Body of pancreas (tissue), 4 donors: ENCODE data around the gene EPB42. TPM values are rescaled to one million over a fixed set of nuclear protein-coding genes. Genes with fewer than 3 reads are reported as not detected.

ENCODE experiments used
- ATAC-seq: fragments of 150-250 bp; one replicate; pipeline ENCODE4 v1.9.1; 2016
- DNase-seq, 4 donors: peaks; one replicate each; pipeline ENCODE4 v3.0.0-alpha.2; 2019
- H3K27ac ChIP-seq, 4 donors: fragments of 200-600 bp; sonication (generic); 1 replicate in 3 of 4; 2 replicates in 1 of 4; pipeline versions ENCODE4 v1.5.1 to v1.6.1; 2016 to 2019; ENCODE audit warnings: mild to moderate bottlenecking in 1 of 4, mixed read lengths in 1 of 4, moderate library complexity in 1 of 4
- H3K27me3 ChIP-seq, 2 donors: fragments of 200-600 bp; sonication (generic); one replicate each; pipeline ENCODE4 v1.6.0; 2016; ENCODE audit warnings: mild to moderate bottlenecking in 1 of 2
- H3K36me3 ChIP-seq, 2 donors: fragments of 200-600 bp; sonication (generic); replicated peaks in 1 of 2; 2 replicates each; pipeline ENCODE4 v1.5.1; 2016; ENCODE audit warnings: low read depth in 2 of 2; ENCODE audit not compliant: insufficient read depth in 1 of 2
- H3K4me1 ChIP-seq: fragments of 200-600 bp; sonication (generic); one replicate; pipeline ENCODE4 v1.6.0; 2016
- H3K4me3 ChIP-seq, 2 donors: fragments of 200-600 bp; sonication (generic); 1 replicate in 1 of 2; 2 replicates in 1 of 2; pipeline ENCODE4 v1.5.1; 2016 to 2019
- H3K9me3 ChIP-seq, 3 donors: fragments of 200-600 bp; sonication (generic); 1 replicate in 2 of 3; 2 replicates in 1 of 3; pipeline ENCODE4 v1.5.1; 2016
- POLR2A ChIP-seq, 3 donors: fragments of 450-650 bp; IDR thresholded peaks; one replicate each; pipeline ENCODE4 v1.6.1; 2016; ENCODE audit warnings: antibody characterized with exemption in 3 of 3, mild to moderate bottlenecking in 2 of 3
- WGBS, 2 donors: methylation state at CpG; one replicate each; pipeline ENCODE4 v1.1.5; 2017; 5-methylcytosine and 5-hydroxymethylcytosine counted together
- intact Hi-C: fragments of 100-400 bp; cut with DNase I; formaldehyde crosslinking; loops from one replicate; pipeline ENCODE4 v1.15.1; 2023
- total RNA-seq, 2 donors: library from RNA; depleted of rRNA; stranded (reverse); fragments of >200 nt; gene quantifications; one replicate each; pipeline ENCODE4 v1.1.0, GENCODE V29; 2016
- TF ChIP-seq, protein P1 (sequence below), 7 experiments: fragments of 450-650 bp in 4 of 7; fragments of 200-600 bp in 3 of 7; sonication (generic) in 3 of 7; IDR thresholded peaks; one replicate each; pipeline ENCODE4 v1.5.1; 2016 to 2019; ENCODE audit warnings: antibody characterized with exemption in 7 of 7

Gene EPB42
- total RNA-seq, 2 donors from 2014 or later: not detected

GRCh38 chr15:43207024-43207423, 13.8 kb downstream of the EPB42 start:
- intact Hi-C loops: no loop called here
- Histone ChIP-seq H3K27ac (no peak overlapping the region), H3K36me3 (no peaks in the 10 kb centered on the region), H3K4me3 (no peak overlapping the region), H3K4me1 (no peaks in the 10 kb centered on the region), H3K27me3 (peaks cover 0 to 9% of the 10 kb centered on the region in 2 donors), H3K9me3 (no peaks in the 10 kb centered on the region)
- no peak for ATAC-seq
- 75 to 82% methylated on average over 5 to 9 of the region's 9 CpGs for WGBS, 2 donors
- TF ChIP-seq, protein P1, sequence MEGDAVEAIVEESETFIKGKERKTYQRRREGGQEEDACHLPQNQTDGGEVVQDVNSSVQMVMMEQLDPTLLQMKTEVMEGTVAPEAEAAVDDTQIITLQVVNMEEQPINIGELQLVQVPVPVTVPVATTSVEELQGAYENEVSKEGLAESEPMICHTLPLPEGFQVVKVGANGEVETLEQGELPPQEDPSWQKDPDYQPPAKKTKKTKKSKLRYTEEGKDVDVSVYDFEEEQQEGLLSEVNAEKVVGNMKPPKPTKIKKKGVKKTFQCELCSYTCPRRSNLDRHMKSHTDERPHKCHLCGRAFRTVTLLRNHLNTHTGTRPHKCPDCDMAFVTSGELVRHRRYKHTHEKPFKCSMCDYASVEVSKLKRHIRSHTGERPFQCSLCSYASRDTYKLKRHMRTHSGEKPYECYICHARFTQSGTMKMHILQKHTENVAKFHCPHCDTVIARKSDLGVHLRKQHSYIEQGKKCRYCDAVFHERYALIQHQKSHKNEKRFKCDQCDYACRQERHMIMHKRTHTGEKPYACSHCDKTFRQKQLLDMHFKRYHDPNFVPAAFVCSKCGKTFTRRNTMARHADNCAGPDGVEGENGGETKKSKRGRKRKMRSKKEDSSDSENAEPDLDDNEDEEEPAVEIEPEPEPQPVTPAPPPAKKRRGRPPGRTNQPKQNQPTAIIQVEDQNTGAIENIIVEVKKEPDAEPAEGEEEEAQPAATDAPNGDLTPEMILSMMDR (IDR thresholded peaks at IDR 0.05): no peak
- TF ChIP-seq POLR2A (IDR thresholded peaks at IDR 0.05): no peak
- DNase-seq: no peak

GRCh38 chr15:43206054-43206453, 14.8 kb downstream of the EPB42 start:
- no peaks in the 10 kb centered on the region for H3K4me1 ChIP-seq
- no peaks in the 10 kb centered on the region for H3K36me3 ChIP-seq
- 54 to 58% methylated on average over 3 to 5 of the region's 5 CpGs for WGBS, 2 donors
- no peak for ATAC-seq
- H3K27me3 ChIP-seq: peaks cover 0 to 9% of the 10 kb centered on the region in 2 donors
- H3K4me3 ChIP-seq: no peak overlapping the region
- H3K9me3 ChIP-seq: no peaks in the 10 kb centered on the region
- TF ChIP-seq, protein P1 (IDR thresholded peaks at IDR 0.05): no peak
- TF ChIP-seq POLR2A (IDR thresholded peaks at IDR 0.05): no peak
- intact Hi-C loops: no loop called here
- no peak for DNase-seq
- no peak overlapping the region for H3K27ac ChIP-seq

GRCh38 chr15:43204016-43204901, 16.6 kb downstream of the EPB42 start:
- 20 to 24% methylated on average over 8 of the region's 8 CpGs for WGBS, 2 donors
- TF ChIP-seq, protein P1 (IDR thresholded peaks at IDR 0.05): peak; percentile 39 to 74 (median 57)
- TF ChIP-seq POLR2A (IDR thresholded peaks at IDR 0.05): no peak
- Histone ChIP-seq H3K9me3 (no peaks in the 10 kb centered on the region), H3K27me3 (peaks cover 0 to 9% of the 10 kb centered on the region in 2 donors), H3K27ac (no peak overlapping the region), H3K4me1 (no peaks in the 10 kb centered on the region), H3K36me3 (no peaks in the 10 kb centered on the region), H3K4me3 (no peak overlapping the region)
- intact Hi-C loops: no loop called here
- DNase-seq (peak; percentile 57 to 71 (median 59)), ATAC-seq (peak; percentile 75)

- 69 to 71% methylated on average over 3 of the region's 3 CpGs for WGBS, 2 donors
- ATAC-seq: no peak
These were observed 20.8 kb downstream of the EPB42 start for GRCh38 chr15:43199945-43200488.

More at GRCh38 chr15:43199945-43200488, 20.8 kb downstream of the EPB42 start:
- H3K27me3 ChIP-seq: no peaks in the 10 kb centered on the region
- H3K9me3 ChIP-seq: no peaks in the 10 kb centered on the region
- no peaks in the 10 kb centered on the region for H3K4me1 ChIP-seq
- TF ChIP-seq, protein P1 (IDR thresholded peaks at IDR 0.05): no peak
- TF ChIP-seq POLR2A (IDR thresholded peaks at IDR 0.05): no peak
- intact Hi-C loops: no loop called here
- H3K27ac ChIP-seq: no peak overlapping the region
- H3K4me3 ChIP-seq: no peak overlapping the region
- H3K36me3 ChIP-seq: peaks cover 5 to 10% of the 10 kb centered on the region in 2 donors
- DNase-seq: no peak
